IPS DF 4.7 (cell line): ENCODE results near the gene KLF17.

Source experiments
- DNase-seq: peaks from one replicate; pipeline ENCODE4 v3.0.0-alpha.2; 2013; ENCODE audit warnings: low spot score; ENCODE audit errors: extremely low read depth

KLF17 gene

GRCh38 chr1:44118682-44119081 is at the start of gene KLF17:
Gene KLF17, plus strand, starts transcription at chr1:44118821. Its CDS starts 87 bp downstream, at chr1:44118908.
- DNase-seq, result no peak

- no peak for DNase-seq
These were observed 47.2 kb upstream of the KLF17 start for GRCh38 chr1:44071461-44071860.

- DNase-seq, result no peak
These were observed 46.4 kb upstream of the KLF17 start for GRCh38 chr1:44072204-44072603.

- no peak for DNase-seq
These were observed 45.8 kb upstream of the KLF17 start for GRCh38 chr1:44072821-44073220.

- no peak for DNase-seq
These were observed 45.1 kb upstream of the KLF17 start for GRCh38 chr1:44073528-44073927.

GRCh38 chr1:44074415-44074814 is 44.2 kb upstream of the KLF17 start:
- no peak for DNase-seq

GRCh38 chr1:44076066-44076465 is 42.6 kb upstream of the KLF17 start:
- DNase-seq, result no peak

- DNase-seq, result no peak
These were observed 41.2 kb upstream of the KLF17 start for GRCh38 chr1:44077421-44077820.

GRCh38 chr1:44078104-44078503 is 40.5 kb upstream of the KLF17 start:
- DNase-seq, result no peak

- no peak for DNase-seq
These were observed 39.1 kb upstream of the KLF17 start for GRCh38 chr1:44079566-44079965.

- no peak for DNase-seq
These were observed 33.5 kb upstream of the KLF17 start for GRCh38 chr1:44084998-44085675.

GRCh38 chr1:44086692-44087474 is 31.7 kb upstream of the KLF17 start:
- no peak for DNase-seq

GRCh38 chr1:44089371-44090048 is 29.1 kb upstream of the KLF17 start:
- no peak for DNase-seq

- no peak for DNase-seq
These were observed 28.0 kb upstream of the KLF17 start for GRCh38 chr1:44090429-44091252.

GRCh38 chr1:44094047-44094446 is 24.6 kb upstream of the KLF17 start:
- DNase-seq, result no peak

- no peak for DNase-seq
These were observed 18.3 kb upstream of the KLF17 start for GRCh38 chr1:44100183-44100868.

GRCh38 chr1:44101328-44101727 is 17.3 kb upstream of the KLF17 start:
- DNase-seq, result no peak

- DNase-seq, result no peak
These were observed 15.1 kb upstream of the KLF17 start for GRCh38 chr1:44103270-44104131.

GRCh38 chr1:44105810-44106209 is 12.8 kb upstream of the KLF17 start:
- no peak for DNase-seq

GRCh38 chr1:44108241-44108640 is 10.4 kb upstream of the KLF17 start:
- DNase-seq, result no peak
